ENCODE measurements around the gene SHTN1. TPM values are rescaled to one million over a fixed set of nuclear protein-coding genes. Genes with fewer than 3 reads are reported as not detected.
A peak's percentile ranks its signal among the peaks of the same experiment; 100 is the strongest.

The SHTN1 gene
- total RNA-seq, 1 donor from 2014 or later, result 3.6 TPM

GRCh38 chr10:116919164-116919563 is 85.8 kb downstream of the SHTN1 start:
- no peak for DNase-seq (ENCODE audit: low read depth)

DNA sequence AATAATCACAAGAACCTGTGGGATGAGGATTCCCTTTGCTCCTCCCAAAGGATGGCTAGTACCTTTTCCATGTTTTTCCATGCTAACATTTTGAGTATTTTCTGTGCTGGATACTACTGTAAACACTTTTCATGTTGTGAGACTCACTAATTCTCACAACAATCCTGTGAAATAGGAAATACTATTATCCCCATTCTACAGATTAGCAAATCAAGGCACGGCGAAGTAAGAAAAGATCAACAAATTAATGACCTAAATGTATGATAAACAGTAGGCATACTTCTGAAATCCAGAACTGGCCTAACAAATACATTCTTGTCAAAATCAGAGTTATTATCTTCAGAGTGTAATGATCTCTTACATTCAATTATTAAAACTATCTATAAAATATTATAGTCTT is 86.4 kb downstream of the SHTN1 start:
- DNase-seq (ENCODE audit: low read depth), result no peak

GRCh38 chr10:116917481-116917880 is 87.5 kb downstream of the SHTN1 start:
- DNase-seq (ENCODE audit: low read depth), result no peak

- peak; percentile 17 for DNase-seq (ENCODE audit: low read depth)
Observed at GRCh38 chr10:116915340-116915739, 89.6 kb downstream of the SHTN1 start.

DNA sequence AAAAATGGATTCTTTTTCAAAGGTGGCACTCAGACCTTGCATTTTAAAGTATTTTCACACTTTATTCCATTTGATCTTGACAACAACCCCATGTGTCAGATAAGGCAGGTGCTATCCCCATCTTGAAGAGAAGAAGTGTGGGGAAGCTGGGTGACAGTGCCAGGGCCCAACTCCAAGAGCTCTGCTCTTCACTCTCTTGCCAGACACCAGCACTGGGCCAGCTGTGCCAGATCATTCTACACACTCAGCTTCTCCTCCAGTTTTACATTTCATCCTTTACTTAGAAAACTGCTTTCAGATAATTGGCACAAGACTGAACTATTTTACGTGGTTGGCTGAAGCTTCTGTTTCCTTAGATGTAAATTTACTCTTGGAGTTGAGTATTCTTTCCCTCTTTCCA is 91.3 kb downstream of the SHTN1 start:
- no peak for DNase-seq (ENCODE audit: low read depth)

DNA sequence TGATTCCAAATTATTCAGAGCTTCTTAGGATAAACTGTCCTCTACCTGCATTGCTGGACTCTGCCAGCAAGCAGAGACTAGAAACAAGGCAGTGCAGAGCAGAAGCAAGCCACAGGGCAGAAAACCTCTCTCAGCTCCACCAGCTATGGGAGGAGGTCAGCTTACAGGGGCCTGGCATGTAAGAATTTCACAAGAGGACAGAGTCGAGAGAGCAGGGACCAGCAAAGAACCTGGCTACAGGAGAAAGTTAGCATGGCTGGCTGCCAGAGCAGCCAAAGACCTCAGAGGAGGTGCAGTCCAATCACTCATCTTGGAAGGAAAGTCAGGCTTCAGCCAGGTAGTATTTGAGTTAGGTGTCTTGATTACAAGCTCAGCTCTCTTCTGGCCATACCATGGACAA is 92.8 kb downstream of the SHTN1 start:
- no peak for DNase-seq (ENCODE audit: low read depth)

- peak; percentile 22 for DNase-seq (ENCODE audit: low read depth)
Observed at GRCh38 chr10:116910910-116911309, 94.1 kb downstream of the SHTN1 start.

- no peak for DNase-seq (ENCODE audit: low read depth)
Observed at GRCh38 chr10:116909307-116909706, 95.7 kb downstream of the SHTN1 start.

GRCh38 chr10:116907245-116907987 is 97.6 kb downstream of the SHTN1 start:
- no peak for DNase-seq (ENCODE audit: low read depth)

DNA sequence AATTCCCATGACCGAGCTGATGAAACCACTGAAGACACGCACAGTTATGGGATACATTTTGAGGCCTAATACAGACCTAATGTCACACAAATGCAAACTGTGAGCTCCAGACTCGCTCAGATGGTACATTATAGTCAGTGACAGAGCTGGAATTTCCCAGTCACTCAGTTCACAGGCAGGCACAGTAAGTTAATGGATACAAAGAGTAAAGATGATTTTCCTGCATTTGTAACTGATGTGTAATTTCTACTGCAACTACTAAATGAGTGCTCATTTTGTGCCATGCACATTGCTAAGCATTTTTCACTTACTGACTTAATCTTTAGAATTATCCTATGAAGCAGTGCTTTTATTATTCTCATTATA is 99.2 kb downstream of the SHTN1 start:
- no peak for DNase-seq (ENCODE audit: low read depth)

DNA sequence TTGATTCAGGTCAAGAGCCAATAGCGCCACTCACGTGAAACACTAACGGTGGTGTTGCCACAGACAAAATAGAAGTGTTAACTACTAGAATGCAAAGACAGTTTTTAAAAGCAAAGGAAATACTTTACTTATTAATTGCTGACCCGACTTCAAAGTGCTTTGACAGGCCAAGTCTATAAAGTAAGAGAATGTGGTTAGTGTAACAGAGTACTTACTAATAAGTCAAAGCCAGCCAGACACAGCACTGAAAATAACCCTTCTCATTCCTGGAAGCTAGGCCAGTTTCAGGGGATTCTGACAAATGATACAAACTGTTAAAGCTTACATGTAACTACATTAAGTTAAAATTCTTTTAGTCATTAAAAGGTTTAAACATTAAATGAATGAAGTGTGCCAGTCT is 105.4 kb downstream of the SHTN1 start:
- DNase-seq (ENCODE audit: low read depth), result no peak

GRCh38 chr10:116893686-116894037 is 111.3 kb downstream of the SHTN1 start:
- DNase-seq (ENCODE audit: low read depth), result no peak

GRCh38 chr10:116892907-116893685 is 111.9 kb downstream of the SHTN1 start:
- no peak for DNase-seq (ENCODE audit: low read depth)

DNA sequence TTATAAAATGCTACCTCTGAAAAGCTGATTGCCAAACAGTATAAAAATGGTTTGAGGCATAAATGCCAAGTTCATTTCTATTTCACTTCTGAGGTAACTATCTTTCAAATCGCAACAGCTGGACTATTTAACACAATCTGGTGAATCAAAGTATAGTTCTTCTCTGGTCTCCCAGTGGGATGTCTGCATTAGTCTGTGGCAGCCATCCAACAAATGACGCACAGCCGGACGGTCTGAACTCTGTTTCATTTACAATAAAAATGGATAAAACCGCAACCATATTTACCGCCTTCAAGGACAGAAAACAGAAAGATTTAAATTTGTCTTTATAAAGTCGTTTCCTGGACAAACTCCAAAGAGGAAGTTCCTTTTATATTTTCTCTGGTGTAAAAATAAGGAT is 113.8 kb downstream of the SHTN1 start:
- DNase-seq (ENCODE audit: low read depth), result peak; percentile 55

- no peak for DNase-seq (ENCODE audit: low read depth)
Observed at GRCh38 chr10:116889066-116889465, 115.9 kb downstream of the SHTN1 start.

GRCh38 chr10:116888380-116889055 is 116.5 kb downstream of the SHTN1 start:
- DNase-seq (ENCODE audit: low read depth), result peak; percentile 77

GRCh38 chr10:116886772-116887171 is 118.2 kb downstream of the SHTN1 start:
- DNase-seq (ENCODE audit: low read depth), result no peak

GRCh38 chr10:116882639-116883038 is 122.3 kb downstream of the SHTN1 start:
- no peak for DNase-seq (ENCODE audit: low read depth)

GRCh38 chr10:116880716-116881482 is 124.1 kb downstream of the SHTN1 start:
- peak; percentile 96 for DNase-seq (ENCODE audit: low read depth)

- no peak for DNase-seq (ENCODE audit: low read depth)
Observed at GRCh38 chr10:116879817-116880216, 125.2 kb downstream of the SHTN1 start.

DNA sequence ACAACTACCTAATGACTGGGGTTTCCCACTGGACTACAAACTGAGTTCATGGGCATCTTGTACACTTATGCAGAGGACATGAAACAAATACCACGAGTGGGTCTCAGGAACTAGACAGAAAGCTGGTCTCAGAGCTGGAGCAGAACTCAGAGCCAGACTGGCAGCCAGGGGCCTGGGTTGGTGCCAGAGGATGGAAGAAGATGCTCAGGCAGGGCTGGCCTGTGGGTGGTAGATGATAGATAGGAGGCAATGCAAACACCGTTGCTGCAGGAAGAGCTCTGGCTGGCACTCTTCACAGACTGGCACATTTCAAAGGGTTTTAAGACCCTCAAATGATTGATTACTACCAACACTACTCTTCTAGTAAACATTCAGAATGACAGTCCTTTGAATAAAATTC is 126.9 kb downstream of the SHTN1 start:
- DNase-seq (ENCODE audit: low read depth), result no peak

DNA sequence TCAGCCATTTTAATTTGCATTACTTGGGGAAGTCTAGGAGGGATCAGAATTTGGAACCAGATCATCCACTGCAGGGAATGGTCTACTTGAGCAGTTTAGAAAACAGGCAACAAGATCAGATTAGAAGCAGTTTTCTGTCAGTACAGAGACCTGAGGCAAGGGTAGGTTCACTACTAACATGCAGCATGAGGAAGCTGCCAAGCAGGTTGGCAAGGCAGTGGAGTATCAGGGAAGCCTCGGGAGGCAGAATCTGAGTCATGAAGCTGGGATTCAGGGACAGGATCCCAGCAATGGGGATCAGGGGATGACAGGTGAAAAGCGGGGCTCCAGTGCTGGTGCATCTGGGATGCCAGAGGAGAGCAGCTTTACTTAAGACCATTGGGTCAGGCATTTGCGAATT is 127.6 kb downstream of the SHTN1 start:
- peak; percentile 19 for DNase-seq (ENCODE audit: low read depth)
